Naive thymus-derived CD4-positive, alpha-beta T cell (primary cell): ENCODE results near the gene HNRNPM. TPM values are rescaled to one million over a fixed set of nuclear protein-coding genes. Genes with fewer than 3 reads are reported as not detected.
"Not testable (repeated sequence)": the region's sequence is repeated elsewhere in the genome, so short reads cannot be mapped to it uniquely, and the experiment has no call there.

ENCODE experiments used
- ATAC-seq: fragments of 150-1000 bp; cut with Tn5 transposase; 2 replicates; pipeline ENCODE4 v1.10.0; 2021; ENCODE audit warnings: mild to moderate bottlenecking, moderate library complexity
- CTCF ChIA-PET: fragments of 350-600 bp; sonication (Branson Sonifier 250); formaldehyde crosslinking; loops from one replicate; lab custom pipeline; 2021; ENCODE audit warnings: antibody characterized with exemption; lab: Charles Lee
- POLR2A ChIA-PET: fragments of 350-600 bp; sonication (Branson Sonifier 250); formaldehyde crosslinking; loops from one replicate; lab custom pipeline; 2021; ENCODE audit warnings: antibody characterized with exemption, inconsistent platforms; lab: Charles Lee
- DNase-seq, 9 donors: peaks; one replicate each; pipeline versions ENCODE4 v3.0.0 to v3.0.0-alpha.2; 2020 to 2022; ENCODE audit warnings: mixed read lengths in 1 of 9
- H3K27ac ChIP-seq: one replicate; pipeline ENCODE4 v1.7.0; 2013; ENCODE audit warnings: mild to moderate bottlenecking, low read depth, low read length, moderate library complexity
- H3K27me3 ChIP-seq, 2 donors: one replicate each; pipeline ENCODE4 v1.7.0; 2013; ENCODE audit warnings: low read length in 2 of 2, mild to moderate bottlenecking in 2 of 2, moderate library complexity in 2 of 2; ENCODE audit not compliant: control insufficient read depth in 2 of 2, insufficient read depth in 2 of 2
- H3K36me3 ChIP-seq, 3 experiments: 1 replicate in 2 of 3; 2 replicates in 1 of 3; pipeline ENCODE4 v1.7.0; 2013; ENCODE audit warnings: low read length in 3 of 3, mild to moderate bottlenecking in 3 of 3, moderate library complexity in 1 of 3; ENCODE audit not compliant: insufficient read depth in 3 of 3, control insufficient read depth in 2 of 3
- H3K4me1 ChIP-seq, 2 donors: one replicate each; pipeline ENCODE4 v1.7.0; 2013; ENCODE audit warnings: low read length in 2 of 2, mild to moderate bottlenecking in 2 of 2, moderate library complexity in 1 of 2; ENCODE audit not compliant: control insufficient read depth in 2 of 2, insufficient read depth in 2 of 2
- H3K4me3 ChIP-seq: 2 replicates; pipeline ENCODE4 v1.7.0; 2013; ENCODE audit warnings: mild to moderate bottlenecking, low read length
- H3K9me3 ChIP-seq, 3 experiments: 1 replicate in 2 of 3; 2 replicates in 1 of 3; pipeline ENCODE4 v1.7.0; 2013; ENCODE audit warnings: low read length in 3 of 3; ENCODE audit not compliant: control insufficient read depth in 2 of 3
- H3K27ac Mint-ChIP-seq, 9 donors: one replicate each; pipeline ENCODE4 v1.8.0; 2020 to 2022; ENCODE audit warnings: mixed read lengths in 9 of 9, mild to moderate bottlenecking in 8 of 9, moderate library complexity in 5 of 9, inconsistent platforms in 2 of 9
- H3K27me3 Mint-ChIP-seq, 5 donors: one replicate each; pipeline ENCODE4 v1.8.0; 2021 to 2022; ENCODE audit warnings: mixed read lengths in 5 of 5, mild to moderate bottlenecking in 1 of 5
- H3K36me3 Mint-ChIP-seq, 5 donors: one replicate each; pipeline ENCODE4 v1.8.0; 2020 to 2022; ENCODE audit warnings: mixed read lengths in 5 of 5, mild to moderate bottlenecking in 3 of 5, inconsistent platforms in 1 of 5
- H3K4me1 Mint-ChIP-seq, 7 donors: one replicate each; pipeline ENCODE4 v1.8.0; 2020 to 2022; ENCODE audit warnings: mixed read lengths in 7 of 7, mild to moderate bottlenecking in 3 of 7, inconsistent platforms in 1 of 7
- H3K4me3 Mint-ChIP-seq, 10 donors: one replicate each; pipeline ENCODE4 v1.8.0; 2020 to 2022; ENCODE audit warnings: mild to moderate bottlenecking in 10 of 10, mixed read lengths in 10 of 10, moderate library complexity in 6 of 10, inconsistent platforms in 2 of 10
- H3K9me3 Mint-ChIP-seq, 11 donors: one replicate each; pipeline ENCODE4 v1.8.0; 2020 to 2022; ENCODE audit warnings: mixed read lengths in 11 of 11, mild to moderate bottlenecking in 4 of 11, inconsistent platforms in 1 of 11, moderate library complexity in 1 of 11
- intact Hi-C, 2 donors: fragments of 100-400 bp; cut with micrococcal nuclease; formaldehyde crosslinking; loops; one replicate each; pipeline ENCODE4 v1.15.1; 2023
- polyA plus RNA-seq, 2 donors: library from polyadenylated mRNA; unstranded; fragments of 300-500 nt; fragmentation: Illumina TruSeq; gene quantifications; one replicate each; pipeline ENCODE4 v1.2.3, GENCODE V29; 2021
- total RNA-seq, 6 experiments: library from RNA in 5 of 6; stranded (reverse) in 5 of 6; gene quantifications; 1 replicate in 5 of 6; 2 replicates in 1 of 6; pipeline ENCODE4 v1.2.3 and lab custom pipeline; 2021 to 2026

Gene HNRNPM
- total and polyA plus RNA-seq, 7 experiments from 2014 or later, result 175 to 378 (median 272) TPM

DNA sequence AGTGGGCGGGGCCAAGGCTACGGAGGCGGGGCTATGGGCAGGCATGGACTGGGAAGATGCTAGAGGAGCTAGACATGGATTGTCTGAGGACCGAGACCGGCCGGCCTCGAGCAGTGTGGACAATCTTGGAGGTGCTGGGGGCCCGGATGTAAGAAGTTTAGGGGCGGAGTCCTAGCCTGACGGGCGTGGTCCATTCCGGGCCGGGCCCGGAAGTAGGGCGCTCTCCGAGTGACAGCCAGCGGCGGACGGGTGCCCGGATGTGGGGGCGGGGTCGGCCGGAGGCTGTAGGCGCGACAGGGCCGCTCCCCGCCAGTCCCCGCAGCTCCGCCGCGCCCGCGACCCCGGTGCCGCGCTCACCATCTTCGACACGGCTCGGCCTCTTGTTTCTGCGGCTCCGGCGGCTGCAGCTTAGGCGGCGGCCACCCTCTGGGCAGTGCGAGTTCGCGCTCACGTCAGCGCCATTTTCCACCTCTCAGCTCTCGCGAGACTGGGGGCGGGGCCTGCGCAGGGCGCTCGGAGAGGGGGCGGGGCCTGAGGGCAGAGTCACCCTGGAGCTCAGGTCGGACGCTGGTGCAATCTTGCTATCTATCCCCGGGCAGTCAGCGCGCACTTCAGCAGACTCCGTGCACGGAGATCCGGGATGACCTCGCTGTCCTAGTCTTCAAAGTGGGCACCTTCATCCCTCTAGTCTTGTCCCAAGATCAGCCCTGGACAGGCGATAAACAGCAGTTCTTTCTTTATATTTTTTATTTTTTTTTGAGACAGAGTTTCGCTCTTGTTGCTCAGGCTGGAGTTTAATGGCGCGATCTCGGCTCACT, 69.1 kb downstream of the HNRNPM start, which contains the start of gene ZNF414:
TSS of gene ZNF414 (minus strand) at position 481 of the 818 bp plus-strand sequence. CDS start at position 360, 121 bp downstream.
- Histone ChIP-seq H3K27me3 (no peaks in the 10 kb centered on the region), H3K4me1 (peaks cover 52 to 63% of the 10 kb centered on the region in 2 donors), H3K27ac (peak within 1 kb of the TSS; percentile 98), H3K4me3 (peak within 1 kb of the TSS; percentile 73), H3K36me3 (peaks cover 0 to 22% (median 0%) of the 10 kb centered on the region in 3 experiments), H3K9me3 (no peaks in the 10 kb centered on the region)
- Mint-ChIP-seq H3K4me1 (peaks cover 32 to 64% (median 47%) of the 10 kb centered on the region in 7 donors), H3K27me3 (no peaks in the 10 kb centered on the region), H3K36me3 (peaks cover 0 to 23% (median 0%) of the 10 kb centered on the region in 5 donors), H3K9me3 (peaks cover 0 to 2% (median 0%) of the 10 kb centered on the region in 11 donors), H3K27ac (peak within 1 kb of the TSS; percentile 91 to 100 (median 99)), H3K4me3 (peak within 1 kb of the TSS; percentile 89 to 97 (median 92))
- CTCF ChIA-PET, result interaction anchor here (0.5 to 8.3 kb wide), 12 partner anchors 10 to 128 kb away, joined by 3 to 147 read pairs (median 4); partner anchors contain the start of genes MARCHF2 and MYO1F
- intact Hi-C loops, result loop anchor here (1.0 to 10.0 kb wide), 7 partner anchors 27 to 1591 kb away; partner anchors contain the start of genes HNRNPM (in 2 of the 2), NDUFA7 (in 2 of the 2), RAB11B (in 2 of the 2) and RPS28 (in 2 of the 2)
- POLR2A ChIA-PET, result interaction anchor here (0.6 to 13.9 kb wide), 30 partner anchors 9 to 1161 kb away, joined by 3 to 566 read pairs (median 5); partner anchors contain the start of genes HNRNPM, MAP2K7, MARCHF2 and MYO1F
- DNase-seq (peak; percentile 93 to 100 (median 98)), ATAC-seq (peak; percentile 88)

DNA sequence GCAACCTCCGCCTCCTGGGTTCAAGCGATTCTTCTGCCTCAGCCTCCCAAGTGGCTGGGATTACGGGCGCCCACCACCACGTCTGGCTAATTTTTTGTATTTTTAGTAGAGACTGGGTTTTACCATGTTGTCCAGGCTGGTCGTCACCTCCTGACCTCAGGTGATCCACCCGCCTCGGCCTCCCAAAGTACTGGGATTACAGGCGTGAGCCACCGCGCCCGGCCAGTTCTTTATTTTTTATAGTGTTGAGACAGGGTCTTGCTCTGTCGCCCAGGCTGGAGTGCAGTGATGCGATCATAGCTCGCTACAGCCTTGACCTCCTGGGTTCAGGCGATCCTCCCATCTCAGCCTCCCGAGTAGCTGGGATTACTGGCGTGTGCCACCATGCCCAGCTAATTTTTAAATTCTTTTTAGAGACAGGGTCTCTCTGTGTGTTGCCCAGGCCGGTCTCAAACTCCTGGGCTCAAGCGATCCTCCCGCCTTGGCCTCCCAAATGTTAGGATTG, 69.8 kb downstream of the HNRNPM start:
- peak overlapping the region; percentile 89 to 97 (median 92) for H3K4me3 Mint-ChIP-seq
- peak overlapping the region; percentile 73 for H3K4me3 ChIP-seq
- H3K9me3 Mint-ChIP-seq, ATAC-seq, H3K27me3 Mint-ChIP-seq, H3K27me3 ChIP-seq, H3K9me3 ChIP-seq: not testable (repeated sequence)
- ChIA-PET CTCF (interaction anchor here (0.7 to 8.3 kb wide), 7 partner anchors 22 to 128 kb away, joined by 3 to 147 read pairs (median 4); partner anchors contain the start of gene MYO1F), POLR2A (interaction anchor here (0.6 to 13.9 kb wide), 23 partner anchors 9 to 1161 kb away, joined by 3 to 566 read pairs (median 6); partner anchors contain the start of genes HNRNPM, MAP2K7, MARCHF2 and MYO1F)
- peaks cover 32 to 71% (median 51%) of the 10 kb centered on the region in 7 donors for H3K4me1 Mint-ChIP-seq
- DNase-seq, result peak in 1 of 9 donors; percentile 32
- intact Hi-C loops, result loop anchor here (1.0 to 10.0 kb wide), 5 partner anchors 37 to 1590 kb away; partner anchors contain the start of genes ANGPTL6 (in 1 of the 2), HNRNPM (in 1 of the 2), NDUFA7 (in 1 of the 2) and PPAN (in 1 of the 2)
- peak overlapping the region; percentile 91 to 100 (median 99) for H3K27ac Mint-ChIP-seq
- peaks cover 52 to 70% of the 10 kb centered on the region in 2 donors for H3K4me1 ChIP-seq
- H3K36me3 ChIP-seq, result peaks cover 0 to 16% (median 0%) of the 10 kb centered on the region in 3 experiments
- H3K36me3 Mint-ChIP-seq, result peaks cover 0 to 23% (median 0%) of the 10 kb centered on the region in 5 donors
- H3K27ac ChIP-seq, result peak overlapping the region; percentile 98

DNA sequence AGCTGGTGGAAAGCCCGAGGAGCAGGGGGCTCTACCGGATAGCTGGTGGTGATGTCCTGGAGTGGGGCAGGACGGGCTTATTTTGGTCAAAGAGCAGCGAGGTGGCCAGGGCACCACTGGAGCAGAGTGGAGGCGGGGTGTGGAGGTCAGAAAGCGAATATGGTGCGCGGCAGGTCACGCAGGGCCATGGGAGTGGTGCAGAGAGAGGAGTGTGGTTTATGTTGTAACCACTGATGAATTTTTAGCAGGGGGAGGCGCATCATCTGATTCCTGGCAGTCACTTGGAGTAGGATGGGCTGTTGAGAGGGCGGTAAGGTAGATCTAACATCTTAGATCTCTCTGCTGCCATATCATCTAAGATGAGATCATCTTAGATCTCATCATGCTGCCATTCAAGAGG, 70.5 kb downstream of the HNRNPM start:
- peak overlapping the region; percentile 89 to 97 (median 92) for H3K4me3 Mint-ChIP-seq
- Histone ChIP-seq H3K27me3 (no peaks in the 10 kb centered on the region), H3K27ac (peak overlapping the region; percentile 98), H3K4me3 (peak overlapping the region; percentile 48), H3K36me3 (peaks cover 0 to 12% (median 0%) of the 10 kb centered on the region in 3 experiments), H3K4me1 (peaks cover 52 to 77% of the 10 kb centered on the region in 2 donors), H3K9me3 (no peaks in the 10 kb centered on the region)
- intact Hi-C loops, result loop anchor here (2.0 to 10.0 kb wide), 3 partner anchors 38 to 1589 kb away; partner anchors contain the start of genes ANGPTL6 (in 1 of the 2) and PPAN (in 1 of the 2)
- ATAC-seq, result peak; percentile 59
- H3K27me3 Mint-ChIP-seq, result no peaks in the 10 kb centered on the region
- peak overlapping the region; percentile 90 to 100 (median 99) for H3K27ac Mint-ChIP-seq
- H3K36me3 Mint-ChIP-seq, result peaks cover 0 to 26% (median 0%) of the 10 kb centered on the region in 5 donors
- ChIA-PET POLR2A (interaction anchor here (0.7 to 13.9 kb wide), 11 partner anchors 9 to 557 kb away, joined by 3 to 566 read pairs (median 11); partner anchors contain the start of genes HNRNPM, MYO1F and PRAM1), CTCF (interaction anchor here (0.7 to 8.3 kb wide), 4 partner anchors 9 to 64 kb away, joined by 3 to 147 read pairs (median 8); partner anchors contain the start of gene MYO1F)
- DNase-seq, result peak in 8 of 9 donors; percentile 61 to 85 (median 76)
- H3K4me1 Mint-ChIP-seq, result peaks cover 32 to 78% (median 55%) of the 10 kb centered on the region in 7 donors
- H3K9me3 Mint-ChIP-seq, result peaks cover 0 to 2% (median 0%) of the 10 kb centered on the region in 11 donors

- ChIA-PET POLR2A (interaction anchor here (0.6 to 13.9 kb wide), 8 partner anchors 9 to 69 kb away, joined by 3 to 566 read pairs (median 4); partner anchors contain the start of genes MYO1F and PRAM1), CTCF (interaction anchor here (0.5 to 8.3 kb wide), 6 partner anchors 9 to 61 kb away, joined by 3 to 147 read pairs (median 4); partner anchors contain the start of gene MYO1F)
- peak in 8 of 9 donors; percentile 47 to 76 (median 68) for DNase-seq
- intact Hi-C loops, result loop anchor here (1.0 to 10.0 kb wide), 6 partner anchors 11 to 1587 kb away; partner anchors contain the start of genes ANGPTL6 (in 1 of the 2) and PPAN (in 1 of the 2)
- Histone ChIP-seq H3K4me3 (peak overlapping the region; percentile 43), H3K9me3 (no peaks in the 10 kb centered on the region), H3K27me3 (no peaks in the 10 kb centered on the region), H3K4me1 (peaks cover 49 to 68% of the 10 kb centered on the region in 2 donors), H3K36me3 (no peaks in the 10 kb centered on the region), H3K27ac (peak overlapping the region; percentile 61)
- H3K9me3 Mint-ChIP-seq, result peaks cover 0 to 2% (median 0%) of the 10 kb centered on the region in 11 donors
- peak overlapping the region; percentile 66 to 89 (median 82) for H3K4me3 Mint-ChIP-seq
- peaks cover 32 to 77% (median 50%) of the 10 kb centered on the region in 7 donors for H3K4me1 Mint-ChIP-seq
- peak; percentile 38 for ATAC-seq
- H3K27me3 Mint-ChIP-seq, result no peaks in the 10 kb centered on the region
- peaks cover 0 to 35% (median 0%) of the 10 kb centered on the region in 5 donors for H3K36me3 Mint-ChIP-seq
- H3K27ac Mint-ChIP-seq, result peak overlapping the region; percentile 91 to 100 (median 99)
Measured at GRCh38 chr19:8517551-8518442, 73.0 kb downstream of the HNRNPM start.

DNA sequence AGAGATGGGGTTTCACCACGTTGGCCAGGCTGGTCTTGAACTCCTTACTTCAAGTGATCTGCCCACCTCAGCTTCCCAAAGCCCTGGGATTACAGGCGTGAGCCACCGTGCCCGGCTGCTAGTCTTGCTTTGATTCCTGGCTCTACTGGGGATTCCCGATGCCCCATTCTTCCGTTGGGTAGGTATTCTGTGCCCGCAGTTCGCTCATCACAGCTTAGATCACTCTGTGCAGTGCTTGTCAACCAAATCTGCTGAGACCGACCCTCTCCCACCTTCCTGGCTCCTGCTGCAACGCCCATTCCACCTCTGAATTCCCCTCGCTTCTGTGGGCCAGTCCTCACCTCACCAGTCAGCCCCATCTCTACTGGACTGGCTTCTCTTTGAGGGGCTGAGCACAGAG, 73.8 kb downstream of the HNRNPM start:
- Histone ChIP-seq H3K4me1 (peaks cover 42 to 61% of the 10 kb centered on the region in 2 donors), H3K27ac (peak overlapping the region; percentile 61), H3K36me3 (no peaks in the 10 kb centered on the region), H3K4me3 (no peak overlapping the region), H3K27me3 (no peaks in the 10 kb centered on the region), H3K9me3 (no peaks in the 10 kb centered on the region)
- ChIA-PET CTCF (interaction anchor here (0.6 to 8.3 kb wide), 3 partner anchors 31 to 60 kb away, joined by 3 to 147 read pairs (median 14); partner anchors contain the start of gene MYO1F), POLR2A (interaction anchor here (0.6 to 13.9 kb wide), 12 partner anchors 9 to 93 kb away, joined by 3 to 566 read pairs (median 4); partner anchors contain the start of genes MYO1F and PRAM1)
- peak overlapping the region; percentile 58 to 89 (median 76) for H3K4me3 Mint-ChIP-seq
- intact Hi-C loops, result loop anchor here (5.0 to 10.0 kb wide), 2 partner anchors 41 to 1586 kb away; partner anchors contain the start of genes ANGPTL6 (in 1 of the 2) and PPAN (in 1 of the 2)
- no peaks in the 10 kb centered on the region for H3K27me3 Mint-ChIP-seq
- ATAC-seq (no peak), DNase-seq (peak in 1 of 9 donors; percentile 38)
- H3K27ac Mint-ChIP-seq, result peak overlapping the region; percentile 91 to 100 (median 99)
- H3K9me3 Mint-ChIP-seq, result peaks cover 0 to 2% (median 0%) of the 10 kb centered on the region in 11 donors
- peaks cover 0 to 33% (median 0%) of the 10 kb centered on the region in 5 donors for H3K36me3 Mint-ChIP-seq
- H3K4me1 Mint-ChIP-seq, result peaks cover 27 to 72% (median 47%) of the 10 kb centered on the region in 7 donors
